PFSK-1 (cell line): ENCODE results near the gene RPEL1. TPM values are rescaled to one million over a fixed set of nuclear protein-coding genes. Genes with fewer than 3 reads are reported as not detected.
"Not testable (repeated sequence)": the region's sequence is repeated elsewhere in the genome, so short reads cannot be mapped to it uniquely, and the experiment has no call there.

Experiments used
- FOXP2 ChIP-seq: optimal IDR thresholded peaks from 2 replicates; pipeline ENCODE3; 2011; ENCODE audit warnings: borderline replicate concordance, control low read depth, inconsistent platforms; ENCODE audit not compliant: insufficient read depth; ENCODE audit errors: extremely low read length, extremely low read depth
- POLR2AphosphoS5 ChIP-seq: IDR thresholded peaks from 2 replicates; pipeline ENCODE4 v1.6.1; 2012; ENCODE audit warnings: low read depth, mild to moderate bottlenecking, control low read depth, low read length, moderate library complexity
- SIN3A ChIP-seq: IDR thresholded peaks from 2 replicates; pipeline ENCODE4 v1.6.1; 2012; ENCODE audit warnings: mild to moderate bottlenecking, low read length, moderate library complexity, borderline replicate concordance; ENCODE audit not compliant: insufficient read depth
- TAF1 ChIP-seq: IDR thresholded peaks from 2 replicates; pipeline ENCODE4 v1.6.1; 2012; ENCODE audit warnings: low read length, control low read depth, borderline replicate concordance; ENCODE audit not compliant: insufficient read depth
- polyA plus RNA-seq: library from polyadenylated mRNA; unstranded; fragments of >200 nt; gene quantifications from one replicate; pipeline ENCODE4 v1.2.1, GENCODE V29; 2012; ENCODE audit warnings: low read depth, missing spikeins; ENCODE audit not compliant: insufficient read length
- TF ChIP-seq, protein P1 (sequence below), 2 experiments: IDR thresholded peaks; 2 replicates each; pipeline versions ENCODE4 v1.6.1 to v1.8.0; 2011 to 2012; ENCODE audit warnings: low read depth in 2 of 2, low read length in 2 of 2, control low read depth in 1 of 2, inconsistent platforms in 1 of 2, mild to moderate bottlenecking in 1 of 2, moderate library complexity in 1 of 2; ENCODE audit not compliant: insufficient read depth in 1 of 2

The RPEL1 gene
- polyA plus RNA-seq, result not detected

DNA sequence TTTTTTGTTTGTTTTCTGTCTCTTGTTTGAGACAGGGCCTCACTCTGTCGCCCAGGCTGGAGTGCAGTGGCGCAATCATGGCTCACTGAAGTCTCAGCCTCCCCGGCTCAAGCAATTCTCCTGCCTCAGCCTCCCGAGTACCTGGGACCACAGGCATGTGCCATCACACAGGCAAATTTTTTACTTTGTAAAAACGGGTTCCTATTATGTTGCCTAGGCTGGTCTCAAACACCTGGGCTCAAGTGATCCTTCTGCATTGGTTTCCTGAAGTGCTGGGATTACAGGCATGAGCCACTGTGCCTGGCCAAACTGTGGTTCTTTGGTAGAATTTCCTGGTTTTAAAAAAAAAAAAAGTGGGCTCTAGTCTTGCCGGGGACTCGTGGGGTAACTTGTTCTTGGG is at the start of gene RPEL1:
Gene RPEL1, plus strand, starts transcription at position 301 of the 400 bp plus-strand sequence. CDS start 110 bp downstream, outside the sequence.
- TF ChIP-seq, protein P1, sequence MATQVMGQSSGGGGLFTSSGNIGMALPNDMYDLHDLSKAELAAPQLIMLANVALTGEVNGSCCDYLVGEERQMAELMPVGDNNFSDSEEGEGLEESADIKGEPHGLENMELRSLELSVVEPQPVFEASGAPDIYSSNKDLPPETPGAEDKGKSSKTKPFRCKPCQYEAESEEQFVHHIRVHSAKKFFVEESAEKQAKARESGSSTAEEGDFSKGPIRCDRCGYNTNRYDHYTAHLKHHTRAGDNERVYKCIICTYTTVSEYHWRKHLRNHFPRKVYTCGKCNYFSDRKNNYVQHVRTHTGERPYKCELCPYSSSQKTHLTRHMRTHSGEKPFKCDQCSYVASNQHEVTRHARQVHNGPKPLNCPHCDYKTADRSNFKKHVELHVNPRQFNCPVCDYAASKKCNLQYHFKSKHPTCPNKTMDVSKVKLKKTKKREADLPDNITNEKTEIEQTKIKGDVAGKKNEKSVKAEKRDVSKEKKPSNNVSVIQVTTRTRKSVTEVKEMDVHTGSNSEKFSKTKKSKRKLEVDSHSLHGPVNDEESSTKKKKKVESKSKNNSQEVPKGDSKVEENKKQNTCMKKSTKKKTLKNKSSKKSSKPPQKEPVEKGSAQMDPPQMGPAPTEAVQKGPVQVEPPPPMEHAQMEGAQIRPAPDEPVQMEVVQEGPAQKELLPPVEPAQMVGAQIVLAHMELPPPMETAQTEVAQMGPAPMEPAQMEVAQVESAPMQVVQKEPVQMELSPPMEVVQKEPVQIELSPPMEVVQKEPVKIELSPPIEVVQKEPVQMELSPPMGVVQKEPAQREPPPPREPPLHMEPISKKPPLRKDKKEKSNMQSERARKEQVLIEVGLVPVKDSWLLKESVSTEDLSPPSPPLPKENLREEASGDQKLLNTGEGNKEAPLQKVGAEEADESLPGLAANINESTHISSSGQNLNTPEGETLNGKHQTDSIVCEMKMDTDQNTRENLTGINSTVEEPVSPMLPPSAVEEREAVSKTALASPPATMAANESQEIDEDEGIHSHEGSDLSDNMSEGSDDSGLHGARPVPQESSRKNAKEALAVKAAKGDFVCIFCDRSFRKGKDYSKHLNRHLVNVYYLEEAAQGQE (IDR thresholded peaks at IDR 0.05; ENCODE audit: insufficient read depth in 1 of 2, low read depth in 2 of 2, low read length in 2 of 2), result not testable (repeated sequence)
- not testable (repeated sequence) for TF ChIP-seq TAF1, SIN3A

DNA sequence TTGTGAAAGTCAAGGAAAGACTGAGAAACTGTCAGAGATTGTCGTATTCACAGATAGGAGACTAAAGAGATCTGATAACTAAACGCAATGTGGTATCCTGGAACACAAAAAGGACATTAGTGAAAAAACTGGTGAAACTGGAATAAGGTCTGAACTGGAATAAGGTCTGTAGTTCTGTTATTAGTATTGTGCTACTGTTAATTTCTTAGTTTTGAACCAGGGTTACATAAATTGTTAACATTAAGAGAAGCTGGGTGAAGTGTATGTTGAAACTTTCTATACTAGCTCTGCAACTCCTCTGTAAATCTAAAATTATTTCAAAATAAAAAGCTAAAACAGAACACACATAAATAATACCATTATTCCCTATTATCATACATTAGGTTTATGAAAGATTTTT is 49.2 kb upstream of the RPEL1 start:
- TF ChIP-seq FOXP2, result no peak
- TF ChIP-seq, protein P1 (IDR thresholded peaks at IDR 0.05; ENCODE audit: insufficient read depth in 1 of 2, low read depth in 2 of 2, low read length in 2 of 2), result no peak
- TF ChIP-seq POLR2AphosphoS5, result no peak
- TF ChIP-seq SIN3A, result no peak
- no peak for TF ChIP-seq TAF1

DNA sequence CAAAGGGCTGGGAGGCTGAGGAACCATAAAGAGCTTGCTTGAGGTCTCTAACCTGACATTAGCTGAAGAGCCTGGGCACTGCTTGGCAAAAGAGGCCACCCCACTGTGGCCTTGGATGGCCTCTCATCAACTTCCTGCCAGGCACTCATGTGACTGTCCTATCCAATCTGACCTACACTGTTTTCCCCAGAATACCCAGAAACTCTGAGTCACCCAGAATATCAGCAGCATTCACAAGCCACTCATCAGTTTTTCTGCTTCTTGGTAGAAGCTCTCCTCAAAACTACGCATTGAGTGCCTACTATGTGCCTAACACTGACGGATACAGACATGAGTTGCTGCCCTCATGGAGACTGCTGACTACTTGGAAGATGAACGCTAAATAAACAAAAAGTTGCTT is 48.5 kb upstream of the RPEL1 start:
- TF ChIP-seq, protein P1 (IDR thresholded peaks at IDR 0.05; ENCODE audit: insufficient read depth in 1 of 2, low read depth in 2 of 2, low read length in 2 of 2), result no peak
- TF ChIP-seq SIN3A, result no peak
- no peak for TF ChIP-seq FOXP2
- no peak for TF ChIP-seq POLR2AphosphoS5
- TF ChIP-seq TAF1, result no peak

DNA sequence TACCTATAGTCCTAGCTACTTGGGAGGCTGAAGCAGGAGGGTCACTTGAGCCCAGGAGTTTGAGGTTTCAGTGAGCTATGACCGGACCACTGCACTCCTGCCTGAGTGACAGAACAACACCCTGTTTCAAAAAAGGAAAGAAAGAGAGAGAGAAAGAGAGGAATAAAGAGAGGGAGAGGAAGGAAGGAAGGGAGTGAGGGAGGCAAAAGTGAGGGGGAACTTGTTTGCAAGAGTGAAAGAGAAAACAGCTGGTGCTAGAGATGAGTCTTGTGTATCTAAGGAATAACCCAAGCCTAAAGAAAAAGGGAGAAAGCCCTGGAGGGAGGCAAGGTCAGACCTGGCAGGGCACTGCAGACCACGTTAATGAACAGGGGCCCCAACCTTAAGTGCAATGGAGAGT is 47.8 kb upstream of the RPEL1 start:
- no peak for TF ChIP-seq FOXP2
- TF ChIP-seq, protein P1 (IDR thresholded peaks at IDR 0.05; ENCODE audit: insufficient read depth in 1 of 2, low read depth in 2 of 2, low read length in 2 of 2), result no peak
- TF ChIP-seq TAF1, result no peak
- TF ChIP-seq POLR2AphosphoS5, result no peak
- TF ChIP-seq SIN3A, result no peak

DNA sequence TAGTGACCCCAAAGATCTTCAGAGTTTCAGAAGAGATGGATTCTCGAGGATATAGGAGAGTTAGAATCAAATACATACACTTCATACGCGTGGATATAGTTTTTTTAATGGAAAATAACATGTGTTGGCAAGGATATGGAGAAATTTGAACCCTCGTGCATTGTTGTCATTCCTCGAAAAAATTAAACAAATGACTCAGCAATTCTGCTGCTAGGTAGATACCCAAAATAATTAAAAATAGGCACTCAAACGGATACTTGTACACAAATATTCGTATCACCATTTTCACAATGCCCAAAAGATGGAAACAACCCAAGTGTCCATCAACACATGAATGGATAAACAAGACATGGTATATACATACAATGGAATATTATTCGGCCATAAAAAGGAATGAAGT is 47.0 kb upstream of the RPEL1 start:
- TF ChIP-seq SIN3A (no peak), TAF1 (no peak), POLR2AphosphoS5 (no peak), FOXP2 (no peak)
- TF ChIP-seq, protein P1 (IDR thresholded peaks at IDR 0.05; ENCODE audit: insufficient read depth in 1 of 2, low read depth in 2 of 2, low read length in 2 of 2), result no peak
